NCI-H2029 treated with DMSO at 0.1 percent for 48 hours (cell line): ENCODE data around the gene CUX1.
"Not testable (repeated sequence)": the region's sequence is repeated elsewhere in the genome, so short reads cannot be mapped to it uniquely, and the experiment has no call there.

Source experiments
- DNase-seq: peaks from one replicate; lab custom pipeline; 2025; lab: John Stamatoyannopoulos, UW

CUX1 gene

GRCh38 chr7:101984133-101984879 lies 166.9 kb downstream of the CUX1 start:
- DNase-seq: no peak

DNA sequence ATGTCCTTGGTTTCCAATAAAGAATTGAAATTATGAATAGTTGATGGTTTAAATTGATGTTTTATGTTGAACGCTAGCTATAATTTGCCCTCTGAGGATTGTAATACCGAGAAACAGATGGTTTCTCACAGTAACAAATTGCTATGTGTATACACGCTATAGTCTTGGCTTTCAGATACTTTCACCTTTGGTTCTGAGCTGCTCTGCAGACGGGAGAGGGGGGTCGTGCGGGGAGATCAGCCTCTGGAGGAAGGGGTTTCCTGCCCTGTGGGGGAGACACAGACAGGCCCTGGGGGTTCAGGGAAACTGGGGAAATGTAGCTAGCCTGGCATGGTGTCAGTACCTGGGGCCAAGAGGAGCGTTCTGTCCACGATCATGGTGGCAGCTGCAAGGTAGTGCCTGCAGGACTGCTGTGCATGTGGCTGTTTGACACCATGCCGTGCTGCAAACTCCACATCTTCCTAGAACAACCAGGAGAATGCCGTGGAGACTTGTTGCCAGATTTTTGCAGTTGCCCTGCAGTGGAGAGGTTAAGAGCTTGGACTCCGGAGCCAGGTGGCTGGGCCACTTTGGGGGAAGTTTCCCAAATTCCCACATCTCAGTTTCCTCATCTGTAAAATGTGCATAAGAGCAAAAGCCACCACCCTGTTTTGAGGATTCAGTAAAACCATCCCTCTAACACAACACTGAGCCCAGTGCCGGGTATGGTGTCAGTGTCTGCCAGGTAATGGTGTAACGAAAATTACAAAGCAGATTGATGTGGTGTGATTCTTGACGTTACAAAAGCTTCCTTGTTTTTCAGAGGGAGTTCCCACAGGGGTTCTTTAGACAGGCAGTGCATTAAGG lies 167.9 kb downstream of the CUX1 start:
- DNase-seq: no peak

DNA sequence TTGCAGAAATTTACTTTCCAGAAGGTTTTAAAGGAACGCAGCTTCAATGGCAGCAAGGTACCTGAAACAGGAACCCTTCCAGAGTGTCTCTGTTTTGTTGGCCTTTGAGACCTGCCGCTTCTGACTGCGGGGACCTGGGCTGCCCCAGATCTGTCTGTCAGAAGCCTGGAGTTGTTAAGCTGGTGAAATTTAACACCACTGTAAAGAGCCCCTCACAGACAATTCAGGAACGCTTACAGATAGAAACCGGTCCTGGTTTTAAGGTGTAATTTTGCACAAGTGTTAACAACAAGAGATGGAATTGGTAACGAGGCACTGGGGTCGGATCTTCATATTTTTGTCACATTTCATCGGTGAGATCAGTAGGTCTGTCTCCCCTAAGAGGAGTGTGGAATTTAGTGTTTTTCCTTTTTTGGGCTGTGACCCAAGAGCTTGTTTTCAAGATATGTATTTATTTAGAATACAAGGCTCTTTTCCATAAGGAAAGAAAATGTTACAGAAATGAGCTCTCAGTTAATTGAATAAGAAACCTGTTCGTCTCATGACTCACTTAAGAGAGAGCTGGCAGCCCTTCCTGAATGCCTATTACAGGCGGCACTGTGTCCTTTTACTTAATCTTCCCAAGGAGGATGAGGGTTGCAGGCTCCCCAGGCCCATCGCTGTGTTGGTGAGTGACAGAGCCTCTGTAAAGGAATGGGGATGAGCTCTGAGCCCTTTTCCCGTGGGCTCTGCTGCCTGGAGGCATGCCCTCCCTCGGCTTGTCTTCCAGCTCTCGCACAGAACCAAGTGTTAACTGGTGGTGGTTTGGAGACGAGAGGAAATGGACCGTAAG lies 168.7 kb downstream of the CUX1 start:
- no peak for DNase-seq

- DNase-seq: no peak
These were observed 170.1 kb downstream of the CUX1 start for GRCh38 chr7:101987494-101987893.

DNA sequence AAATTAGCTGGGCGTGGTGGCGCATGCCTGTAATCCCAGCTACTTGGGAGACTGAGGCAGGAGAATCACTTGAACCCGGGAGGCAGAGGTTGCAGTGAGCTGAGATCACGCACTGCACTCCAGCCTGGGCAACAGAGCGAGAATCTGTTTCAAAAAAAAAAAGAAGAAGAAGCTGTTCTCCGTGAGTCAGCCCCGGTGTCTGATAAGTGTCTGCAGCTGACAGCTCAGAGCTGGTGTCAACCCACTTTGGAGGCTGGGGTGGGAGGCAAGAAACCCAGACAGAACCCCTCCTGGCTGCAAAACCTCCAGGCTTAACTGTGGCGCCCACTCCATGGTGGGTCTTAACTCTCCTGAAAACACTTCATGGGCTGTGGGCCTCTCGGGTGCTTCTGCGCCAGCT lies 170.6 kb downstream of the CUX1 start:
- not testable (repeated sequence) for DNase-seq

GRCh38 chr7:101988513-101988912 lies 171.1 kb downstream of the CUX1 start:
- DNase-seq: no peak

GRCh38 chr7:101989101-101989500 lies 171.7 kb downstream of the CUX1 start:
- DNase-seq: no peak

DNA sequence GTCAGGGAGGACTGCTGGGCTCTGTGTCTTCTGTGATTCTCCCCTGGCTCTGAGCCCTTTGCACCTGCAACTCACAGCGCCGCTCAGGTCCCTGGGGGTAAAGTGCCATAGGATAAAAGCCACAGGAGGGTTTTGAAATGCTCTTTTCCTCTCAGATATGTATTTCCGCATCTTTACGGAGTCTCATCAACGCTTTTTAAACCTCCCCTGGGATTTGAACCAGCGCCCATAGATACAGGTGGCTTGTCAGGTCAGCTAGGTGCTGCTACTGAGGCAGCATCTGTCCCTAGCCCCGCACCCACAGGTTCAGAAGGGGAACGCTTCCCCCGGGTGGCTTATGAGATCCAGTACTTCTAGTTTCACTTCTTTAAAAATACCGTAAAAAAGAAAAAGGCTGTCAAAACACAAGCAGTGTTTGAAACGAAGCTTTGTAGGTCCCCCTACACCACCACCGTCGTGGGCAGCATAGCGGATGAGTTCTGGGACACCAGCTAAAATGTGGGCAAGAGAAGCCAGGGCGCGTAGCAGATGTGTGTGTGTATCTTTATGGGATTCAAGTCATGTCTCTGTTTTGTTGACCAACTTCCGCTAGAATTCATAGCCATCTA lies 173.5 kb downstream of the CUX1 start:
- DNase-seq: no peak

DNA sequence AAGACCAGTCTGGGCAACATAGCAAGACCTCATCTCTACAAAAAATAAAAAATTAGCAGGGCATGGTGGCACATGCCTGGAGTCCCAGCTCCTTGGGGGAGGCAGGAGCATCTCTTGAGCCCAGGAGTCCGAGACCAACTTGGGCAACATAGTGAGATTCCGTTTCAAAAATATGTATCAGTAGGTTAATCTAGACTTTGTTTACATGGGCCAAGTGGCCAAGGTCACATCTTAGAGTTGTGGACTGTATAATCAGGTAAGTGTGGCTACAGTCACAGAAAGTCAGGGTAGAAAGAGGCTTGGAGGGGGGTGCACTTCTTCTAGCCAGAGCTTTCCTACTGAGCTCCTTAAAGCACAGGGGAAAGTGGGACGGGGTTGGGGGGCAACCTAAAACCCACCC lies 174.4 kb downstream of the CUX1 start:
- no peak for DNase-seq

- DNase-seq: no peak
These were observed 175.9 kb downstream of the CUX1 start for GRCh38 chr7:101993311-101993710.

DNA sequence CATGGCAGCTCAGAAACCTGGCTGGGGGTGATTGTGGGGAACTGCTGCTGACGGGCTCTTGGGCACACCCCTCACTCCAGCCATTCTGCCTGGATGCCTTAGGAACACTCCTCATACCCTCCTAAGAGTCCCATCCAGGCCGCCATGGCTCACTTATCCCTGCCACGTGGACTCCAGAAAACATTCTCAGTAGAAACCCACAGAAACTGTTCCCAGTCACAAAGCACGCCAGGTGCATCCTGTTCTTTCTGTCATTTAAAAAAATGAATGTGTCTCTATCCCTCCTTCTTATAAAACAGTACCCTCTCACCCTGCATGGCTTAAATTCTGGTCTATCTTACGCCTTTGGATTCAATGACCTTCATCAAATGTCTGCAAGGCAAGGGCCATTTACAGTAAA lies 177.7 kb downstream of the CUX1 start:
- no peak for DNase-seq

GRCh38 chr7:101996131-101996691 lies 178.8 kb downstream of the CUX1 start:
- no peak for DNase-seq

GRCh38 chr7:101996876-101997275 lies 179.4 kb downstream of the CUX1 start:
- no peak for DNase-seq

DNA sequence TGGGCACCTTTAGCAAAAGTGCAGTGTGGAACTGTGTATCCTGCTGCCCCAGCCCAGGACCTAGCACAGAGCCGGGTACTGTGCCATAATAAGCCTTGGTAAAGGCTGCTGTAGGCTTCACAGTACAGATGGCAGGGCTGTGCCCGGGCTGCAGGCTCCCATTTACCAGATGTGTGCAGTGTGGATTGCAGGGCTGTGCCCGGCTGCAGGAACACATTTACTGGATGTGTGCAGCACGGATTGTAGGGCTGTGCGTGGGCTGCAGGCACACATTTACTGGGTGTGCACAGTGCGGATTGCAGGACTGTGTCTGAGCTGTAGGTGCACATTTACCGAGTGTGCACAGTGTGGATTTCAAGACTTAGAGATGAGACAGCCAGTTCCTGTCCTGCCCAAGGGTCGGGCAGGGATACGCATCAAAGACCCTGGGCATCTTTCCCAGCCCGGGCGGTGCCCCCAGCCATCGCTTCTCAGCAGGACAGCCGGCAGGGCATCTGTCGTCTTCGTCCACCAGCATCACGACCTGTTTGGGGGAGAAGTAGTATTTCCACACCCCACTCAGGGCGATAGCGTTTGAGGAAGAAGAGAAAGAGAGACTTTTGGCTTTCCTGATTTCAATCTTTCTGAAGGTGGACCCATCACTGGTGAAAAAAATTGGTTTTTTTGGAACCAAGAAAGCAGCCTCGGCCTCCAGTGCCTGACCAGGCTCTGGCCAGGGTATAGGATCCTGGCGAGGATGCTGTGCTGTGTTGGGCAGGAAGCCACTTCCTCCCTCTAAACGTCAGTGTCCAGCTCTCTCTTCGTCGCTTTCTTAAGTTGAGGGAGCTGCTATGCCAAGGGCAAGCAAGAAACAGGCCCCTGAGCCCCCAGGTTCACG lies 180.8 kb downstream of the CUX1 start:
- DNase-seq: no peak

DNA sequence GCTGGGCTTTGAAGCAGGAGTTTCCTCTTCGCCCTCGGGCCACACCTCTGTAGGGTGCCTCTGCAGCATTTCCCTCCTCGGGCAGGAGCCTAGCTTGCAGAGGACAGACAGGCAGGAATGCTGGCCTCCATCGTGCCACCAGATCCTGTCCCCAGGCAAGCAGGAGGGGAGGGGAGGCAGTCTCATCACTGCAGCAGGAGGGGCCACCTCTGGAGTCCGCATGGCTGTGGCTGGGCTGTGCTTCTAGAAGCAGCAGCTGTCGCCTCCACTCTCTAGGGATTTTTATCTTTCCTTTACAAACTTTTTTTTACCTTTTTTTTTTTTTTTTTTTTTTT lies 181.4 kb downstream of the CUX1 start:
- DNase-seq: no peak

- no peak for DNase-seq
These were observed 182.0 kb downstream of the CUX1 start for GRCh38 chr7:101999393-101999792.

GRCh38 chr7:102000123-102000522 lies 182.7 kb downstream of the CUX1 start:
- DNase-seq: no peak

DNA sequence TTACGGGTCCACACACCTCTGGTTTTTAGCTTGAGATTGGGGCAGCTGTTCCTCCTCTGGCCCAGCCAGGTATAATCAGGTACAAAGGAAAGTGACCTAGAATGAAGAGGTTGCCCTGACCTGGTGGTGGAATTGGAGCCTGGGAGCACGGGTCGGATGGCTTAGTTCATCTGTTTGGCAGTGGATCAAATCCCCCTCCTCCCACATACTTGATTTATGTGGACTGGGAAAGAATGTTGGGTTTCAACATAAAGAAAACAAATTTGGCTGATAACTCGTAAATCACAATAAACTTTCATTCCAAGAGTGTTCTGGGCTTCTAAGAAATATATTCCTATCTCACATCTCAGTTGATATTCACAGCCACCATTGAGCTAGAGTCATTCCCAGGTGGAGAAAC lies 186.8 kb downstream of the CUX1 start:
- no peak for DNase-seq

DNA sequence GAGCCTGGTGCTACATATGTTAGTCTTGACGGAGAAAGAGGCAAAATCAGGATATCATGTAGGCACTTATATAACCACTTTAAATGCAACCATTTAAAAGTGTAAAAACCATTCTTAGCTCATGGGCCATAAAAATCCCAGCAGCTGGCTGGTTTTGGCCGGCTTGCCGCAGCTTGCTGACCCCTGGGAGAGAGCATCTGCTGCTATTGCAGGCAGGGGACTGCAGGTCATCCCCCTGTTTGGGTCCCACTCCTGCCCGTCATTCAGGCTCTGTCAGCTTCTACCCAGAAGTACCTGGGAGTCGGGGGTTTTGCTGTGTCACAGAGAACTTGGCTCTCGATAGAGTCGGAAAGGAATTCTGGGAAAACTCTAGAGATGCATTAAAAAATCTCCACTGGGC lies 187.4 kb downstream of the CUX1 start:
- no peak for DNase-seq

DNA sequence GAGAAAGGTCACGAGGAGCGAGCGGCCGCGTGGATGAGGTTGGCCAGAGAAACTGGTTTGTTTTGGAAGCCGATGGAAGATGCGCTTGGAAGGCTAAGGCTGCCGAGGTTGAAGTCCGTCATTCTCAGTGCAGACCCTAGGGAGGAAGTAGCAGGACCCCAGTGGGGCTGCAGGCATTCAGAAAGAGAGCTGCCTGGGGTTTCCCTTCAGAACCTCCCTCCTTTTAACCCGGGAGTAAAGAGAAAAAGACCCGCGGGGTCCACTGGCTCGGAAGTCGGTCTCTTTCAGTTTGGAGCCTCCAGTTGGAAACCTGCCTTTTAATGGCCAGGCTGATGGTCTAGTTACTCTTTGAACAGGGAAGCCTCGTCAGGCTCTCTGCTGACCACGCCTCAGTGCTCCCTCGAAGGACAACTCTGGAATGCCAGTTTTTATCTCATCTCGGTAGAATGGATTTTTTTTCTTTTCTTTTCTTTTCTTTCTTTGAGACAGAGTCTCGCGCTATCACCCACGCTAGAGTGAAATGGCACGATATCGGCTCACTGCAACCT lies 188.6 kb downstream of the CUX1 start:
- no peak for DNase-seq

DNA sequence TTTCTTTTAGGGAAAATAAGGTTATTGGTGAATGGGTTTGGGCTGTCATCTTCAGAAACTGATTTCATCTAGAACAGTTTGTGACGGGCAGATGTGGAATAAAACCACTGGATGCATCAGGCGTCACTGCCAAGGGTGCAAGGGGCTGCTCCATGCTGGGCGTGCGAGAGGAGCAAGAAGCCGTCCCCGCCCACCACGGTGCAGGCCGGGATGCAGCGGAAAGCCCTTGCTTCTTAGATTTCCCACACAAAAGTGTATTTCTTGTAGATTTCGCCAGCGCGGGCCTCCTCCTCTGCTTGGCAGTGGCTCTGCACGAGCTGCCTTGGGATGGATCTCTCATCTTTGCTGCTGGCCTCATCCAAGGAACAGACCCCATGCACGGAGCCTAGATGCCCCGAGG lies 189.3 kb downstream of the CUX1 start:
- DNase-seq: no peak
